Mucosa of rectum (tissue), 2 donors: ENCODE data around the gene CCR2.
"Not testable (repeated sequence)": the region's sequence is repeated elsewhere in the genome, so short reads cannot be mapped to it uniquely, and the experiment has no call there.

Source experiments
- H3K27ac ChIP-seq, 2 donors: one replicate each; pipeline ENCODE4 v1.7.0; 2013; ENCODE audit warnings: inconsistent platforms in 2 of 2, low read depth in 2 of 2, low read length in 2 of 2
- H3K27me3 ChIP-seq, 2 donors: one replicate each; pipeline ENCODE4 v1.7.0; 2013; ENCODE audit warnings: low read length in 2 of 2; ENCODE audit not compliant: control insufficient read depth in 2 of 2, insufficient read depth in 2 of 2
- H3K36me3 ChIP-seq, 2 donors: one replicate each; pipeline ENCODE4 v1.7.0; 2013; ENCODE audit warnings: low read length in 2 of 2; ENCODE audit not compliant: control insufficient read depth in 2 of 2, insufficient read depth in 2 of 2
- H3K4me1 ChIP-seq, 2 donors: one replicate each; pipeline ENCODE4 v1.7.0; 2013; ENCODE audit warnings: low read length in 2 of 2, mild to moderate bottlenecking in 1 of 2; ENCODE audit not compliant: control insufficient read depth in 2 of 2, insufficient read depth in 2 of 2
- H3K4me3 ChIP-seq, 2 donors: one replicate each; pipeline ENCODE4 v1.7.0; 2013; ENCODE audit warnings: low read length in 2 of 2
- H3K9ac ChIP-seq, 2 donors: one replicate each; pipeline ENCODE4 v1.7.0; 2013; ENCODE audit warnings: low read length in 2 of 2, low read depth in 1 of 2, mild to moderate bottlenecking in 1 of 2
- H3K9me3 ChIP-seq, 2 donors: one replicate each; pipeline ENCODE4 v1.7.0; 2013; ENCODE audit warnings: low read length in 2 of 2; ENCODE audit not compliant: control insufficient read depth in 2 of 2
- donor health status: healthy.
- donor health status: Normal muscosa, but diverticular disease.

Gene CCR2

DNA sequence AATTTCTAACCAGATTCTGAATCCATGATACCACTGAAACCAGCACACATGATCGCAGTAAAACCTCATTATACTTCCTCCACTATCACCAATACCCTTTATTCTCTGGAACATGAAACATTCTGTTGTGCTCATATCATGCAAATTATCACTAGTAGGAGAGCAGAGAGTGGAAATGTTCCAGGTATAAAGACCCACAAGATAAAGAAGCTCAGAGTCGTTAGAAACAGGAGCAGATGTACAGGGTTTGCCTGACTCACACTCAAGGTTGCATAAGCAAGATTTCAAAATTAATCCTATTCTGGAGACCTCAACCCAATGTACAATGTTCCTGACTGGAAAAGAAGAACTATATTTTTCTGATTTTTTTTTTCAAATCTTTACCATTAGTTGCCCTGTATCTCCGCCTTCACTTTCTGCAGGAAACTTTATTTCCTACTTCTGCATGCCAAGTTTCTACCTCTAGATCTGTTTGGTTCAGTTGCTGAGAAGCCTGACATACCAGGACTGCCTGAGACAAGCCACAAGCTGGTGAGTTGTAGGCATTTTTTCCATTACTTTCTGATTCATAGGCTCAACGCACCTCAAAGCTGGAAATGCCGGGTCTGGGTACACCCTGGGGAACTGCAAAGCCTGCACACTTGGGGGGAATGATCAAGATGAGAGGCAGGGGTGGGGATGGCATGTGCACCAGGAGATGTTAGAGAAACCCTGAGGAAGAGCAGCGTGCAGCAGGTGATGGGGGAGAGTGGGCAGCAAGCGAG is at the start of gene CCR2:
Gene CCR2 (plus strand): TSS at position 465 of the 764 bp plus-strand sequence. CDS start 3,417 bp downstream, outside the sequence.
- peaks cover 3 to 4% of the 10 kb centered on the region in 2 donors for H3K4me1 ChIP-seq

DNA sequence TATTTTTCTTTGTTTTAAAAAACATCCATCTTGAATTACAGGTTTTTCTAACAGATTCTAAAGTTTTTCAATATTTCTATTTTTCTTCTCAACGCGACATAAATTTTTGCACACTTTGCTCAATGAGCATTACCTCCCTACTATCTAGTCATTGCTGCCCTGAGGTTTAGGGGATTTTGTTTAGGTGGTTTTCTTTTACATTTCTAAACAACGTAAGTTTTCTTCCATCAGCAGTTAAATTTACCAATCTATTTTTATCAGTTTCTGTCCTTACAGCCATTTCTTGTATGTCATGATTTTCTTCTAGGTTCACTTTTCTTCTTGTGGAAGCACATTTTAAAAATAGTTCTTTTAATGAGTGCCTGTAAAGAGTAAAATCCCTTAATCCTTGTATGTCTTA is 49.2 kb upstream of the CCR2 start:
- peaks cover 2 to 3% of the 10 kb centered on the region in 2 donors for H3K4me1 ChIP-seq
- no peak overlapping the region for H3K27ac ChIP-seq
- no peak overlapping the region for H3K9ac ChIP-seq
- no peak overlapping the region for H3K4me3 ChIP-seq
- H3K9me3 ChIP-seq, result no peaks in the 10 kb centered on the region
- no peaks in the 10 kb centered on the region for H3K36me3 ChIP-seq
- H3K27me3 ChIP-seq, result no peaks in the 10 kb centered on the region

More for the DNA sequence above, at the start of gene CCR2:
- H3K36me3 ChIP-seq, result no peaks in the 10 kb centered on the region
- H3K9me3 ChIP-seq, result no peaks in the 10 kb centered on the region
- H3K4me3 ChIP-seq, result peak within 1 kb of the TSS; percentile 10 to 53
- peak within 1 kb of the TSS; percentile 10 to 66 for H3K27ac ChIP-seq
- H3K27me3 ChIP-seq, result no peaks in the 10 kb centered on the region
- H3K9ac ChIP-seq, result peak within 1 kb of the TSS; percentile 5 to 26

DNA sequence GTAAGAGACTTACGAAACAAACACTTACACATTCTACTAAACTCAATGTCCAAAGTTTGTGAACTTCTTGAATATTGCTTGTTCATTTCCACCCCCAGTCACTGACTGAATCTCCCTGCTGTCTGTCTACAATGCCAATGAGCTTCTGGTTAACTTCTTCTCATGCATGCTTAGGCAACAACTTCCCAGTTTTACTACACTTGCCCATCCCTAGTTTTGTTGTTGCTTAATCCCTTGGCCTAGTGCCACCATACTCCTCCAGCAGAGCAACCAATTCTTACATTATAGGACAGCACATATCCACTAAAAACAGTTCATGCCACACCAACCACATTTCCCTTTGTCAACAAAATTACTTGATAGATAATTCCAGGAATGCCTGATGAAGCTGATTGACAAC is 40.9 kb upstream of the CCR2 start:
- no peaks in the 10 kb centered on the region for H3K27me3 ChIP-seq
- H3K9ac ChIP-seq, result no peak overlapping the region
- H3K9me3 ChIP-seq, result no peaks in the 10 kb centered on the region
- H3K4me3 ChIP-seq, result no peak overlapping the region
- no peak overlapping the region for H3K27ac ChIP-seq
- H3K4me1 ChIP-seq, result no peaks in the 10 kb centered on the region
- H3K36me3 ChIP-seq, result no peaks in the 10 kb centered on the region

DNA sequence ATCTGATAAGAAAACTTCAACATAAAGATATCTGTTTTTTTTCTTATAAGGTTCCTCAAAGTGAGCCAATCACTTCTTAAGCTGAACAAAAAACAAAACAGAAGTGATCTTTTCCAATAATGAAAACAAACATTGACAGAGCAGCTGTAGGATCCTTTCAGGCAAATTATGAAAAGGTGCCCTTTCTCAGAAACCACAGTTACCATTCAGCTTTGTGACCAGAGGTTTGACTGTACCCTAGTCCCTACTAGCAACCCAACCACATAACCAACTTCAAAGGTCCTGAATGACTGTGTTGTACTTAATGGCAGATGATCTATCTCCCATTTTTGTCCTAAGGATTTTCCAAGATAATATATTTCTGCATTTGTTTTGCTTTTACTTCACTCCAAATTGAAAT is 39.4 kb upstream of the CCR2 start:
- H3K36me3 ChIP-seq, result no peaks in the 10 kb centered on the region
- H3K27me3 ChIP-seq, result no peaks in the 10 kb centered on the region
- no peaks in the 10 kb centered on the region for H3K4me1 ChIP-seq
- no peaks in the 10 kb centered on the region for H3K9me3 ChIP-seq
- no peak overlapping the region for H3K27ac ChIP-seq
- no peak overlapping the region for H3K9ac ChIP-seq
- H3K4me3 ChIP-seq, result no peak overlapping the region

DNA sequence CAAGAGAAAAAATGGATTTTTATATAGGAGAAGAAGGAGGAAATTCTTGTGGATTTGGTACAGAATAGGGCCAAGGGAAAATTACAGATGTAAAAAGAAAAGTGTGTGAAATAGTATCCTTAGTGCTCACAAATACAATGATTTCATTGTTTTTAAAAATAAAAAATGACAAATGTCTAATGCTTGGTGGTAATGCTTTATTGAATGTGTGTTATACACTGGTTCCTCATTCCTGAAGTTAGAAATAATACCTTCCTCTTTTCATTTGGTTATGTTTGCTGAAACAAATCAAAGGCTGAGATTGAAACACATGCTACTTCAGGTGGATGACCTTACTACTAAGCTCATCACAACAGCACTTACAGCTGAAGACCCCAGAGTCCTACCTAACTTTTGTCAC is 37.7 kb upstream of the CCR2 start:
- H3K4me1 ChIP-seq, result no peaks in the 10 kb centered on the region
- H3K9me3 ChIP-seq, result no peaks in the 10 kb centered on the region
- H3K36me3 ChIP-seq, result no peaks in the 10 kb centered on the region
- no peaks in the 10 kb centered on the region for H3K27me3 ChIP-seq
- H3K27ac ChIP-seq, result no peak overlapping the region
- no peak overlapping the region for H3K9ac ChIP-seq
- no peak overlapping the region for H3K4me3 ChIP-seq

DNA sequence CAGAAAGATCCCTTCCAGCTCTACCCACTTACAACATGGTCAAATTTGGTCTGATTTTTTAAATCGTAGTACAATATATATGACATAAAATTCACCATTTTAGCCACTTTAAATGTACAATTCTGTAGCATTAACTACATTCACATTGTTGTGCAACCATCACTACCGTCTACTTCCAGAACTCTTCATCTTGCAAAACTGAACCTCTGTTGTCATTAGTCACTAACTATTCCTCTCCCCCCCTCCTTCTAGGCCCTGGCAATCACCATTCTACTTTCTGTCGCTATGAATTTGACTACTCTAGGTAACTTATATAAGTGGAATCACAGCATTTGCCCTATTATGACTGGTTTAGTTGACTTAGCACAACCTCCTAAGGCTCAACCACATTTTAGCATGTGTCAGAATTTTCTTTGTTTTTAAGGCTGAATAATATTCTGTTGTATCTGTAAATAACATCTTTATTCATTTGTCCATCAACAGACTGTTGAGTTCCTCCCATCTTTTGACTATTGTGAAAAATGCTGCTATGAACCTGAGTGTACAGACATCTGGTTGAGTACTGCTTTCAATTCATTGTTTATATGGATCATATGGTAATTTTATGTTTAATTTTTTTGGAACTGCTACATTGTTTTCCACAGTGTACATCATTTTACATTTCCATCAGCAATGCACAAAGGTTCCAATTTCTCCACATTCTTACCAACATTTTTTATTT is 35.5 kb upstream of the CCR2 start:
- Histone ChIP-seq H3K4me3 (no peak overlapping the region), H3K27me3 (no peaks in the 10 kb centered on the region), H3K9ac (no peak overlapping the region), H3K36me3 (no peaks in the 10 kb centered on the region), H3K4me1 (no peaks in the 10 kb centered on the region), H3K9me3 (no peaks in the 10 kb centered on the region), H3K27ac (no peak overlapping the region)

DNA sequence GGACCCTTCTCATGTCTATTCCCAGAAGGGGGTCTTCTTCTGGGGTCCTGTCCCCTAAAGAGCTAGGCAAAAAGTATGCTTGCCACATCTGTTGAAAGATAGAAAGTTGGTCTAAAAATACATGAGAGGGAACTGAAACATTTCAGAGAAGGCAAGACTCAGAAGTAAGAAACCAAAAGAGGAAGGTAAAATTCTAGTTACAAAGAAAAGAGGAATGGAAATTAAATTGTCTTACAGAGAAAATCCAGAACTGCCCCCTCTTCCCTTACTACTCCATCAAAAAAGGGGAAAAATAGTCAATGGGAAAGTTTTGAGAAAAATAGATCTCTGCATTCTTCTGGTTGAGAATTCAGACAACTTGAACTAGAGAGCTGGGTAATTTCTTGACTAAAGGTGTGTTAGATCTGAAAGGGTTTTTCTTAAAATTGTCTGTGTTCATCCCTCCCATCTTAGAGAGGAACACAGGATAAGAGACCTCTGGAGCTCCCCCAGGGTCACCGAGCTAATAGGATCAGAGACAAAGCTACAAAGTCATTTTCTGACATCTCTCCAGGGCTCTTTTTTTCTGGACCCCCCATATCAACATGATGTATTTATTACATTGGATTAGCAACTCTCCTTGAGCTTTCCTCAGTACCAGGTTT is 32.3 kb upstream of the CCR2 start:
- Histone ChIP-seq H3K27me3 (no peaks in the 10 kb centered on the region), H3K9ac (no peak overlapping the region), H3K27ac (no peak overlapping the region), H3K4me3 (no peak overlapping the region), H3K9me3 (no peaks in the 10 kb centered on the region), H3K36me3 (no peaks in the 10 kb centered on the region), H3K4me1 (no peaks in the 10 kb centered on the region)

DNA sequence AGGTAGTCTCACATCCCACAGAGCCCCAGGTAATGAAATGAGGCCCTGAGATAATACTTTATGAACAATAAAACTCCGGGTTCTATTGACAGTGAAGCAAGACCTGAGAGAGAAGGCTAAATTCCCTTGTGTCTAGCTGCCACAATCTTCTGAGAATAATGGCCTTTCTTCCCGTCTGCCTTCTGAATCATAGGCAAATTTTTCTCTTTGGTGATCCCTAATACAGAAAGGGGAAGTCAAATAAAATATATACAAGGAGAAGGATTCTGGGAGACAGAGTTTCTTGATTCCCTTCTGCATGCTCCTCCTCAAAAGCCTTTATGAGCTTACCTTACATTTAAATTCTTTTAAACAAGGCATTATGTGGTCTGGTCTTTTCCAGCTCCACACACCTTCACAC is 29.9 kb upstream of the CCR2 start:
- Histone ChIP-seq H3K9me3 (no peaks in the 10 kb centered on the region), H3K4me1 (no peaks in the 10 kb centered on the region), H3K4me3 (no peak overlapping the region), H3K9ac (no peak overlapping the region), H3K27me3 (no peaks in the 10 kb centered on the region), H3K36me3 (no peaks in the 10 kb centered on the region), H3K27ac (no peak overlapping the region)

DNA sequence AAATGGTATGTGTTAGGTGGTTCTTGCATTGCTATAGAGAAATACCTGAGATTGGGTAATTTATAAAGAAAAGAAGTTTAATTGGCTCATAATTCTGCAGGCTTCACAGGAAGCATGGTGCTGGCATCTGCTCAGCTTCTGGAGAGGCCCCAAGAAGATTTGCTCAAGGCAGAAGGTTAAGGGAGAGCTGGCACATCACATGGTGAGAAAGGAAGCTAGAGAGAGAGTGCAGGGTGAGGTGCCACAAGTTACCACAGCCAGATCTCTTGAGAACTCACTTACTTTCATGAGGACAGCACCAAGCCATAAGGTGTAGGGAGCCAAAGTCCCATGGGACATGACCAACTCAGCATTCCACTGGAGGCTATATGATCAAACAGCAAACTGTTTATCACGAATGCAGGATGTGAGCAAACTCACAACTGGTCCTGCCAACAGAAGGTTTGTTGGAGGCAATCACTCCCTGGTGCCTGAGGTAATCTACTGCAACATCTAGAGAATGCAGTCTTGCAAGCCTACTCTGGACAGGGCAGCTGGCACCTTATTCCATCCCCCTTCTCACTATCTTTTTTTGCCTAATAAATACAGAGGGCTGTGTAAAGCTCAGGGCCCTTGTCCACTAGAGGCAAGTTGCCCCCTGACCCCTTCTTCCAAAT is 28.1 kb upstream of the CCR2 start:
- Histone ChIP-seq H3K9me3 (no peaks in the 10 kb centered on the region), H3K27ac (no peak overlapping the region), H3K9ac (no peak overlapping the region), H3K4me3 (no peak overlapping the region), H3K27me3 (no peaks in the 10 kb centered on the region), H3K36me3 (no peaks in the 10 kb centered on the region), H3K4me1 (no peaks in the 10 kb centered on the region)

DNA sequence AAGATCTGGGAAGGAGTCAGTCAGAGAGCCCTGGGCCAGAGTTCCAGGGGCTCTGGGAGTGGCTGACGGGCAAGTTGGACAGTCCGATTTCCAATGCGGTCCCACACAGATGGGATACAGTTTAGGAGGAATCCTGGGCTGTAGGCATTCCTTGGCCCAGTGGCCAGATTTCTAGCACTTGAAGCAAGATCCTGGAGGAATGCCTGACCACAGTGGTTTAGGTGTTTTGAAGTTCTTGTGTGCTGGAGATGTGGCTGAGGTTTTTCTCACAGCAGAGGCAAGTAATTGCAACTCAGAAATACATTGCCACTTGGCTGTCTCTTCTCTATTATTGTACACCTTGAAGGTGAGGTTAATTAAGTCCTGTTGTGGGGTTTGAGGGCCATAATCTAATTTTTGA is 23.2 kb upstream of the CCR2 start:
- H3K27me3 ChIP-seq, H3K9me3 ChIP-seq, H3K4me3 ChIP-seq, H3K27ac ChIP-seq, H3K36me3 ChIP-seq, H3K9ac ChIP-seq, H3K4me1 ChIP-seq: not testable (repeated sequence)
